ENCODE data around the gene C13orf42. TPM values are rescaled to one million over a fixed set of nuclear protein-coding genes. Genes with fewer than 3 reads are reported as not detected.

The C13orf42 gene
- total and polyA plus RNA-seq, 2 donors from 2014 or later = 0.24 TPM; not detected in 1

DNA sequence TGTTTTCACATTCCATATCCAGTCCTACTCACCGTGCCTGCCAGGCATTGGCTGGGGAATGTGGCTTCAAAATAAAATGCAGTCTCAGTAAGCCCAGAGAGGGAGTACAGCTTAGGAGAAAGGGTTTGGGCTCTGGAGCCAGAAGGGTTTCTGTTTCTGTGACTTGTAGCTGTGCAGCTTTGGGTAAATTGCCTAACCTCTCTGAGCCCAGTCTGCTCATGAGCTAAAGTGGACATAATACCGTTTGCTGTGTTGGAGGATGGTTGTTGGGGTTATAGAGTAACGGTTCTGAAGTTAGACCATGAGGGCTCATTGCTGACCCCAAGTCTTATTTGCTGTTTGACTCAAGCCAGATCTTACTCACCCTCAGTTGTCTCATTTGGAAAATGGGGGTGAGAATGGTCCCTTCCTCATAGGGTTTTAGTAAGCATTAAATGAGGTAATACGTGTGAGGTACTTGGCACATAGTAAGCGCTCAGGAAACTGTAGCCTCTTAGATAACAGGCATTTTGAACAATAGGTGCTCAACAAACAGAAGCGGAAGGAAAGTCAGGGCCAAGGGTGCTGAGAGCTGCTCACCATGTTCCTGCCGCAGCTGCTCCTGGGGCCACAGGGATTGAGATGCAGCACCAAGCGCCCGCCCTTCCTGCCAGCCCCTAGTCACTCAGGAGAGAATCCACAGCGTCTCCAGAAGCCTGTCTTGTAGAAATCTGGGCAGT lies 45.5 kb downstream of the C13orf42 start:
- FAIRE-seq (no peak), DNase-seq (peak in 1 of 5 donors; percentile 19)
- intact Hi-C loops (cut with DNase I) = no loop called here
- no peaks in the 10 kb centered on the region for H3K27me3 ChIP-seq (ENCODE audit: control insufficient read depth, insufficient read depth, low read length)
- no peak overlapping the region for H3K27ac ChIP-seq (ENCODE audit: low read depth in 2 of 2, low read length in 2 of 2)
- H3K4me1 ChIP-seq (ENCODE audit: control insufficient read depth in 2 of 3, insufficient read depth in 2 of 3, low read depth in 1 of 3, low read length in 3 of 3) = peaks cover 0 to 2% (median 0%) of the 10 kb centered on the region in 3 donors
- H3K9me3 ChIP-seq (ENCODE audit: control insufficient read depth in 2 of 3, insufficient read depth in 1 of 3, low read length in 3 of 3) = no peaks in the 10 kb centered on the region
- H3K9ac ChIP-seq (ENCODE audit: low read length in 3 of 3) = no peak overlapping the region
- no peaks in the 10 kb centered on the region for H3K36me3 ChIP-seq (ENCODE audit: control insufficient read depth in 2 of 3, insufficient read depth in 3 of 3, low read length in 3 of 3)
- H3K4me3 ChIP-seq (ENCODE audit: low read length in 3 of 3) = no peak overlapping the region
- TF ChIP-seq, protein P1, sequence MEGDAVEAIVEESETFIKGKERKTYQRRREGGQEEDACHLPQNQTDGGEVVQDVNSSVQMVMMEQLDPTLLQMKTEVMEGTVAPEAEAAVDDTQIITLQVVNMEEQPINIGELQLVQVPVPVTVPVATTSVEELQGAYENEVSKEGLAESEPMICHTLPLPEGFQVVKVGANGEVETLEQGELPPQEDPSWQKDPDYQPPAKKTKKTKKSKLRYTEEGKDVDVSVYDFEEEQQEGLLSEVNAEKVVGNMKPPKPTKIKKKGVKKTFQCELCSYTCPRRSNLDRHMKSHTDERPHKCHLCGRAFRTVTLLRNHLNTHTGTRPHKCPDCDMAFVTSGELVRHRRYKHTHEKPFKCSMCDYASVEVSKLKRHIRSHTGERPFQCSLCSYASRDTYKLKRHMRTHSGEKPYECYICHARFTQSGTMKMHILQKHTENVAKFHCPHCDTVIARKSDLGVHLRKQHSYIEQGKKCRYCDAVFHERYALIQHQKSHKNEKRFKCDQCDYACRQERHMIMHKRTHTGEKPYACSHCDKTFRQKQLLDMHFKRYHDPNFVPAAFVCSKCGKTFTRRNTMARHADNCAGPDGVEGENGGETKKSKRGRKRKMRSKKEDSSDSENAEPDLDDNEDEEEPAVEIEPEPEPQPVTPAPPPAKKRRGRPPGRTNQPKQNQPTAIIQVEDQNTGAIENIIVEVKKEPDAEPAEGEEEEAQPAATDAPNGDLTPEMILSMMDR (IDR thresholded peaks at IDR 0.05; ENCODE audit: borderline replicate concordance, extremely low read depth, insufficient read depth) = no peak

DNA sequence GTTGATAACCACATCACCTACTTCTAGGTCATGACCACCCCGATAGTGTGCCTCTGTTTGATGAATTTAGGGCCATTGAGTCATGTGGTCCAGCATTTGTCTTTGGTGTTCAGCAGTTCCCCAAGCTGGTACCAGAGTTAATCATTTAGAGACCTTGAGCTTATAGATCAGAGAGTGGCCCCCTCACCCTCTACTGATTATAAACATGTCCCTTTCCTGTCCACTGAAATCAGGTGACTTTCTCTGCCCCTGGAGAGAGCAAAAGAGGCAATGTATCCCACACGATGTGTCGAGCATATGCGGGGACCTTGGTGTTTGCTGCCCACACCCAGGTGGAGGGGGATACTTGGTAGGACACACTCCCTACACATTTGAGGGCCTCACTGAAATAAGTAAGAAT lies 46.3 kb downstream of the C13orf42 start:
- H3K36me3 ChIP-seq (ENCODE audit: control insufficient read depth in 2 of 3, insufficient read depth in 3 of 3, low read length in 3 of 3) = no peaks in the 10 kb centered on the region
- TF ChIP-seq, protein P1 (IDR thresholded peaks at IDR 0.05; ENCODE audit: borderline replicate concordance, extremely low read depth, insufficient read depth) = no peak
- FAIRE-seq (no peak), DNase-seq (no peak)
- no peaks in the 10 kb centered on the region for H3K9me3 ChIP-seq (ENCODE audit: control insufficient read depth in 2 of 3, insufficient read depth in 1 of 3, low read length in 3 of 3)
- H3K4me3 ChIP-seq (ENCODE audit: low read length in 3 of 3) = no peak overlapping the region
- no peaks in the 10 kb centered on the region for H3K27me3 ChIP-seq (ENCODE audit: control insufficient read depth, insufficient read depth, low read length)
- intact Hi-C loops (cut with DNase I) = no loop called here
- H3K4me1 ChIP-seq (ENCODE audit: control insufficient read depth in 2 of 3, insufficient read depth in 2 of 3, low read depth in 1 of 3, low read length in 3 of 3) = peaks cover 0 to under 1% (median 0%) of the 10 kb centered on the region in 3 donors
- no peak overlapping the region for H3K27ac ChIP-seq (ENCODE audit: low read depth in 2 of 2, low read length in 2 of 2)
- no peak overlapping the region for H3K9ac ChIP-seq (ENCODE audit: low read length in 3 of 3)

DNA sequence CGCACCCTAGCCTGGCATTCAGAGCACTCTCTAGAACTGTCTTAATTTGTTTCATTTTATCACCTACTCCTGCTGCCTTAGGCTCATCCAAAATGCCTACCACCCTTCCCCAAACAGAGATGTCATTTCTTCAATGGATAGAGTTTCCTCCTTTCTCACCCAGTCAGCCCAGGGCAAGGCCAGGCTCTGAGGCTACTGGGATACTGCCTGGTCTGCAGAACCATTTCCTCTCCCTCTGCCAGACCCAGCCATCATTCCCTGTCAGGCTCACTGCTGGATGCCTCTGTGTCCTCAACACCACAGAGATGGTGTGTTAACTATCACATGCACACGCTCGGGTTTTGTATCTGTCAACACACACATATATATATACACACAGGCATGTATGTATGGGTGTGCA lies 47.2 kb downstream of the C13orf42 start:
- H3K9me3 ChIP-seq (ENCODE audit: control insufficient read depth in 2 of 3, insufficient read depth in 1 of 3, low read length in 3 of 3) = no peaks in the 10 kb centered on the region
- no peaks in the 10 kb centered on the region for H3K4me1 ChIP-seq (ENCODE audit: control insufficient read depth in 2 of 3, insufficient read depth in 2 of 3, low read depth in 1 of 3, low read length in 3 of 3)
- intact Hi-C loops (cut with DNase I) = no loop called here
- TF ChIP-seq, protein P1 (IDR thresholded peaks at IDR 0.05; ENCODE audit: borderline replicate concordance, extremely low read depth, insufficient read depth) = no peak
- DNase-seq (peak in 1 of 5 donors; percentile 14), FAIRE-seq (no peak)
- no peak overlapping the region for H3K4me3 ChIP-seq (ENCODE audit: low read length in 3 of 3)
- H3K36me3 ChIP-seq (ENCODE audit: control insufficient read depth in 2 of 3, insufficient read depth in 3 of 3, low read length in 3 of 3) = no peaks in the 10 kb centered on the region
- no peak overlapping the region for H3K9ac ChIP-seq (ENCODE audit: low read length in 3 of 3)
- H3K27ac ChIP-seq (ENCODE audit: low read depth in 2 of 2, low read length in 2 of 2) = no peak overlapping the region
- no peaks in the 10 kb centered on the region for H3K27me3 ChIP-seq (ENCODE audit: control insufficient read depth, insufficient read depth, low read length)

All from kidney (tissue), 14 donors.